Ramos (cell line): ENCODE results near the gene ELANE.
"Not testable (repeated sequence)": the region's sequence is repeated elsewhere in the genome, so short reads cannot be mapped to it uniquely, and the experiment has no call there.

Experiments used
- in situ Hi-C: fragments of 300-500 bp; cut with MboI; formaldehyde crosslinking; loops from one replicate; pipeline ENCODE4 v1.14.3; 2022; ENCODE audit warnings: low sequenced_read_pairs; ENCODE audit not compliant: unreplicated experiment

ELANE gene

GRCh38 chr19:835210-835810 is 16.8 kb upstream of the ELANE start:
- in situ Hi-C loops: no loop called here

- in situ Hi-C loops: no loop called here
Measured at GRCh38 chr19:840519-841206, 11.4 kb upstream of the ELANE start, which contains the start of gene PRTN3. Gene PRTN3 (plus strand): TSS chr19:840999. CDS start chr19:841009, 10 bp downstream.

- in situ Hi-C loops: not testable (repeated sequence)
Measured at GRCh38 chr19:842802-843179, 9.3 kb upstream of the ELANE start.

GRCh38 chr19:843180-843835 is 8.8 kb upstream of the ELANE start:
- in situ Hi-C loops: no loop called here

GRCh38 chr19:843836-844545 is 8.1 kb upstream of the ELANE start:
- in situ Hi-C loops: no loop called here

GRCh38 chr19:844546-844971 is 7.5 kb upstream of the ELANE start:
- in situ Hi-C loops: no loop called here

- in situ Hi-C loops: loop anchor here (5.0 kb wide), 1 partner anchor 84 kb away; no protein-coding TSS in a partner anchor
Measured at GRCh38 chr19:845707-846521, 6.2 kb upstream of the ELANE start.

GRCh38 chr19:848386-848921 is 3.6 kb upstream of the ELANE start:
- in situ Hi-C loops: loop anchor here (5.0 kb wide), 1 partner anchor 86 kb away; no protein-coding TSS in a partner anchor

- in situ Hi-C loops: loop anchor here (5.0 kb wide), 1 partner anchor 87 kb away; no protein-coding TSS in a partner anchor
Measured at GRCh38 chr19:849195-849594, 2.9 kb upstream of the ELANE start.

GRCh38 chr19:850221-850978 is 1.7 kb upstream of the ELANE start:
- in situ Hi-C loops: loop anchor here (10.0 kb wide), 1 partner anchor 134 kb away; the partner anchor contains the start of gene WDR18

GRCh38 chr19:850979-851335 is 1.1 kb upstream of the ELANE start:
- in situ Hi-C loops: loop anchor here (10.0 kb wide), 1 partner anchor 134 kb away; the partner anchor contains the start of gene WDR18

GRCh38 chr19:853014-853585 is 997 bp downstream of the ELANE start:
- in situ Hi-C loops: loop anchor here (10.0 kb wide), 1 partner anchor 132 kb away; the partner anchor contains the start of gene WDR18

- in situ Hi-C loops: loop anchor here (10.0 kb wide), 1 partner anchor 131 kb away; the partner anchor contains the start of gene WDR18
Measured at GRCh38 chr19:853614-854220, 1.6 kb downstream of the ELANE start.

GRCh38 chr19:854549-854948 is 2.4 kb downstream of the ELANE start:
- in situ Hi-C loops: loop anchor here (10.0 kb wide), 1 partner anchor 130 kb away; the partner anchor contains the start of gene WDR18

- in situ Hi-C loops: loop anchor here (5.0 to 10.0 kb wide), 2 partner anchors 67 to 130 kb away; partner anchors contain the start of gene WDR18
Measured at GRCh38 chr19:855142-855541, 3.0 kb downstream of the ELANE start.

- in situ Hi-C loops: loop anchor here (5.0 to 10.0 kb wide), 2 partner anchors 67 to 129 kb away; partner anchors contain the start of gene WDR18
Measured at GRCh38 chr19:855566-856120, 3.5 kb downstream of the ELANE start.

- in situ Hi-C loops: loop anchor here (5.0 to 10.0 kb wide), 2 partner anchors 64 to 127 kb away; partner anchors contain the start of gene WDR18
Measured at GRCh38 chr19:858284-858683, 6.2 kb downstream of the ELANE start.
